Stimulated activated CD8-positive, alpha-beta memory T cell treated with anti-CD3 and anti-CD28 coated beads, Interleukin-15, amount 100 ng/mL, for 48 hours (primary cell): ENCODE data around the gene ECD.
A peak's percentile ranks its signal among the peaks of the same experiment; 100 is the strongest.
"Not testable (repeated sequence)": the region's sequence is repeated elsewhere in the genome, so short reads cannot be mapped to it uniquely, and the experiment has no call there.

Experiments
- DNase-seq, 2 donors: peaks; one replicate each; pipeline ENCODE4 v3.0.0-alpha.2; 2020; ENCODE audit warnings: low read depth in 2 of 2

ECD gene

GRCh38 chr10:73159038-73159648, 8.7 kb downstream of the ECD start:
- DNase-seq = peak; percentile 5 to 8

- no peak for DNase-seq
Measured at GRCh38 chr10:73156054-73156453, 11.8 kb downstream of the ECD start.

- DNase-seq = no peak
Measured at GRCh38 chr10:73152009-73152408, 15.8 kb downstream of the ECD start.

- DNase-seq = not testable (repeated sequence)
Measured at GRCh38 chr10:73150633-73151413, 17.0 kb downstream of the ECD start.

- no peak for DNase-seq
Measured at GRCh38 chr10:73141603-73142002, 26.2 kb downstream of the ECD start.

- no peak for DNase-seq
Measured at GRCh38 chr10:73139251-73139650, 28.6 kb downstream of the ECD start.

- no peak for DNase-seq
Measured at GRCh38 chr10:73136627-73137026, 31.2 kb downstream of the ECD start.

GRCh38 chr10:73134727-73135126, 33.1 kb downstream of the ECD start:
- no peak for DNase-seq

GRCh38 chr10:73131913-73132686, 35.7 kb downstream of the ECD start:
- DNase-seq = no peak

GRCh38 chr10:73131301-73131700, 36.5 kb downstream of the ECD start:
- no peak for DNase-seq

- no peak for DNase-seq
Measured at GRCh38 chr10:73126343-73126742, 41.5 kb downstream of the ECD start.

GRCh38 chr10:73119952-73120351, 47.9 kb downstream of the ECD start:
- no peak for DNase-seq

- DNase-seq = no peak
Measured at GRCh38 chr10:73119457-73119856, 48.4 kb downstream of the ECD start.

GRCh38 chr10:73117976-73118743, 49.6 kb downstream of the ECD start:
- DNase-seq = no peak

GRCh38 chr10:73116017-73116416, 51.8 kb downstream of the ECD start:
- no peak for DNase-seq

- DNase-seq = no peak
Measured at GRCh38 chr10:73113551-73113950, 54.3 kb downstream of the ECD start.

GRCh38 chr10:73112032-73112431, 55.8 kb downstream of the ECD start:
- not testable (repeated sequence) for DNase-seq

GRCh38 chr10:73110345-73110849, 57.4 kb downstream of the ECD start, which contains the start of gene NUDT13:
Gene NUDT13 (plus strand): TSS chr10:73110455. CDS start chr10:73114366, 3,911 bp downstream.
- DNase-seq = peak; percentile 4 to 24

- not testable (repeated sequence) for DNase-seq
Measured at GRCh38 chr10:73109248-73109652, 58.6 kb downstream of the ECD start.

- DNase-seq = no peak
Measured at GRCh38 chr10:73106301-73106700, 61.5 kb downstream of the ECD start.

GRCh38 chr10:73099141-73099540, 68.7 kb downstream of the ECD start:
- DNase-seq = no peak

GRCh38 chr10:73097305-73097670, 70.5 kb downstream of the ECD start:
- no peak for DNase-seq
